Measurements from ENCODE around the gene KDM2A.

Gene KDM2A

DNA sequence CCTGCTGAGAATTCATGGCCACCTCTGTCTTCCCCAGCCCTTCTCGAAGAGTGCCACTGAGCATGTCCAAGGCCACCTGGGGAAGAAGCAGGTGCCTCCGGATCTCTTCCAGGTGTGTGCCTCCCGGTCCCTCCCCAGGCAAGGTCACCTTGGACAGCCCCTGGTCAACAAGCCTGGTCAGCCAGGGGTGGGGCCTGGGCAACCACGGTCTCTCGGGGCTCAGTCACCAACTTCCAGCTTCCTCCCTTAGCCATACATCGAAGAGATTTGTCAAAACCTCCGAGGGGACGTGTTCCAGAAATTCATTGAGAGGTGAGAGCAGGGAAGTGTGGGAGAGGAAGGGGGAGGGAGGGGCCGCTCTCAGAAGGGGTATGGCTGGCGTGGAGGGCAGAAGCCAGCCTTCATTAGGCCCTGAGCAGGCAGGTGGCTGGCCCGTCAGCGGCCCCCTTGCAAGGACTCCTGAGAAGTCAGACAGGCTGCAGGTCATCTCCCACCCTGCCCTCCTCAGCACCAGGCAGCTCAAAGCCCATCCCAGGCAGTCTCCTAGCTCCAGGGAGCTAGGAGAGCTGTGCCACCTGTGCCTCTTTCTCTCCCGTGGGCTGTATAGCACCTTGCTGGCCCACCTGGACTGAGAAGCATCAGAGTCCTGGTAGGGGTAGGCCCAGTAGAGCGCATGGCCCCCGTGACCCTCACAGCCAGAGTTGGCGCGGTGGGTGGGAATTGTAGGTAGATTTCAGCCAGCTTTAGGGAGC lies 160.7 kb downstream of the KDM2A start:
- Mint-ChIP-seq H3K9me3 (no peaks in the 10 kb centered on the region), H3K4me3 (no peak overlapping the region), H3K36me3 (ENCODE audit: low read depth) (peaks cover 98% of the 10 kb centered on the region)

DNA sequence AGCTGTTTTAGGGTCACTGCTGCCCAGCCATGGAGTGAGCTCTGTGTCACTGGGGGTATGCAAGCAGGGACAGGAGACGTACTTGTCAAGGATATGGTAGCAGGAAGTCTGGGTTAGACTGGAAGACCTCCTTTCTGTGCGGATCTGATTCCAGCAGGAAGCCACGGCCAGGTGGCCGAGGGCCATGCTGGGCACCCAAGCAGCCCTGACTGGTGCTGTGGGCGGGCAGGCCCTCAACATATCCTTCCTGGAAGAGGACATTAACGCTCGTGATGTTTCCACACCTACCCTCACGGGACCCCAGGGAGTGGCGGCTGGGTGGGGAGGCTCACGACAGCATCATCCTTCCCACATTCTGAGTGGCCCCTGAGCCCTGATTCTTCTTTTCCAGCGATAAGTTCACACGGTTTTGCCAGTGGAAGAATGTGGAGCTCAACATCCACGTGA lies 161.3 kb downstream of the KDM2A start:
- Mint-ChIP-seq H3K36me3 (ENCODE audit: low read depth) (peaks cover 97% of the 10 kb centered on the region), H3K4me3 (no peak overlapping the region), H3K27ac (peak overlapping the region; percentile 89), H3K9me3 (no peaks in the 10 kb centered on the region), H3K27me3 (no peaks in the 10 kb centered on the region), H3K4me1 (ENCODE audit: low read depth) (peaks cover 62% of the 10 kb centered on the region)
- DNase-seq = no peak

More for the DNA sequence above, 160.7 kb downstream of the KDM2A start:
- Mint-ChIP-seq H3K27me3 (no peaks in the 10 kb centered on the region), H3K27ac (peak overlapping the region; percentile 99), H3K4me1 (ENCODE audit: low read depth) (peaks cover 64% of the 10 kb centered on the region)
- no peak for DNase-seq

DNA sequence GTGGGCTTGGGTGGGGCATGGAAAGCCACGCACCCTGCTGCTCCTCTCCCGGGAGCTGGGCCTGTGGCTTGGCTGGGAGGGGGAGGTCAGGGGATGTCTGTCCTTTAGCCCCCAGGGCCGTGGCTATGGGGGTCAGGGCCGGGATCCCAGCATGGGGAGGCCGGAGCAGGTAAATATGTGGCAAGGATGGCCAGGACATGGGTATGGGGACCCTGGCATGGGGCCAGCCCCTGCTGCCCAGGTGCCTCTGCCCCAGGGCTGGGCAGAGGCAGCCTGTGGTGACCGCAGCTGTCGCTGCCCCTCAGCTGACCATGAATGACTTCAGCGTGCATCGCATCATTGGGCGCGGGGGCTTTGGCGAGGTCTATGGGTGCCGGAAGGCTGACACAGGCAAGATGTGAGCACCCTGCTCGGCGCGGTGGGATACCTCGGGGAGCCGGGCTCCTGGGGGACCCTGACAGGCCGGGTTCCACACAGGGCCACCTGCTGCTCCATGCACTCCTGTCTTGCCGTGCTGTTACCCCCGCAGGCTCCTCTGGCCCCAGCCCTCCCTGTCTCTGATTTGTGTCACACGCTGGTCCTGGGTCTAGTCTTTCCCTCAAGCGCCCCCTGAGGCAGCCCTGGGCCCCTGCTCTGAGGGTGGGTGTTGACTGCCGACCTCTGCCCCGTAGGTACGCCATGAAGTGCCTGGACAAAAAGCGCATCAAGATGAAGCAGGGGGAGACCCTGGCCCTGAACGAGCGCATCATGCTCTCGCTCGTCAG lies 161.9 kb downstream of the KDM2A start:
- peak overlapping the region; percentile 89 for H3K27ac Mint-ChIP-seq
- no peak for DNase-seq
- peaks cover 97% of the 10 kb centered on the region for H3K36me3 Mint-ChIP-seq (ENCODE audit: low read depth)
- no peaks in the 10 kb centered on the region for H3K27me3 Mint-ChIP-seq
- no peak overlapping the region for H3K4me3 Mint-ChIP-seq
- H3K4me1 Mint-ChIP-seq (ENCODE audit: low read depth) = peaks cover 61% of the 10 kb centered on the region
- no peaks in the 10 kb centered on the region for H3K9me3 Mint-ChIP-seq

DNA sequence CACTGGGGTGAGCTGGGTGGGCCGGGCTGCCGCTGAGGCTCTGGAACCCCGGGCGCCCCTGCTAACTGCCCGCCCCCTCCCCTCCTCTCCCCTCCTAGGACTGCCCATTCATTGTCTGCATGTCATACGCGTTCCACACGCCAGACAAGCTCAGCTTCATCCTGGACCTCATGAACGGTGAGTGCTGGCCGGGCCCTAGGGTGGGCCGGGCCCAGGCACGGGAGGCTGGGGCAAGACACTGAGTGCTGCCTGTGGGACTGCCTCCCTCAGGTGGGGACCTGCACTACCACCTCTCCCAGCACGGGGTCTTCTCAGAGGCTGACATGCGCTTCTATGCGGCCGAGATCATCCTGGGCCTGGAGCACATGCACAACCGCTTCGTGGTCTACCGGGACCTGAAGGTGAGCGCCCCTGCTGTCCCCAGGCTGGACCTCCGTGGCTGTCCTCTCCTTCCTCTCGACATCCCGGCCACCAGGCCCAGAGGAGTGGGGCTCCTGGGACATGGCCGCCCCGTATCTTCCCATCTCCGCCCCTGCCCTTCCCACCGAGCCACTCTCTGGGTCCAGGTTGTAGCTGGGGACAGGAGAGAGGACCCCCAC lies 162.6 kb downstream of the KDM2A start:
- no peaks in the 10 kb centered on the region for H3K9me3 Mint-ChIP-seq
- peak overlapping the region; percentile 75 for H3K27ac Mint-ChIP-seq
- H3K36me3 Mint-ChIP-seq (ENCODE audit: low read depth) = peaks cover 95% of the 10 kb centered on the region

DNA sequence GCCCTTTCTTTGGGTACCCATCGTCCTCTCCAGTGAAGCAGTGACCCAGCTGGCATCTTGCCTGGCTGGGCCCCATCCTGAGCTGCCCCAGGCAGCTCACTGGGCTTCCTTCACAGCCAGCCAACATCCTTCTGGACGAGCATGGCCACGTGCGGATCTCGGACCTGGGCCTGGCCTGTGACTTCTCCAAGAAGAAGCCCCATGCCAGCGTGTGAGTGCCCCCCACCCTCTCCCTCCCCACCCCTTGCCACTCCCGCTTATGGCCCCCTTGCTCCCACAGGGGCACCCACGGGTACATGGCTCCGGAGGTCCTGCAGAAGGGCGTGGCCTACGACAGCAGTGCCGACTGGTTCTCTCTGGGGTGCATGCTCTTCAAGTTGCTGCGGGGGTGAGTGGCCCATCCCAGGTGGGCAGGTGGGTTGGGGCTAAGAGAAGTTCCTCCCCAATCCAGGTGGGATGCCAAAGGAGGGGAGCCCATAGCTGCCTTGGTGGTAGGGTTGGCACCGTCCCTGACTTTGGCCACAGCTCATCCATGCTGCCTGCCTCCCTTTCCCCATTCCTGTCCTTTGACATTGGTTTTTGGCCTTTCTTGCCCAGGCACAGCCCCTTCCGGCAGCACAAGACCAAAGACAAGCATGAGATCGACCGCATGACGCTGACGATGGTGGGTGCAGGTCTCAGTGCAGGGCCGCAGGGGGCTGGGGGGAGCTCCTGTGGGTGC lies 163.3 kb downstream of the KDM2A start:
- Mint-ChIP-seq H3K9me3 (no peaks in the 10 kb centered on the region), H3K27ac (peak overlapping the region; percentile 82), H3K4me3 (no peak overlapping the region), H3K4me1 (ENCODE audit: low read depth) (peaks cover 59% of the 10 kb centered on the region), H3K27me3 (no peaks in the 10 kb centered on the region), H3K36me3 (ENCODE audit: low read depth) (peaks cover 95% of the 10 kb centered on the region)
- DNase-seq = no peak

More for the DNA sequence above, 162.6 kb downstream of the KDM2A start:
- no peak for DNase-seq
- Mint-ChIP-seq H3K4me3 (no peak overlapping the region), H3K4me1 (ENCODE audit: low read depth) (peaks cover 59% of the 10 kb centered on the region), H3K27me3 (no peaks in the 10 kb centered on the region)

DNA sequence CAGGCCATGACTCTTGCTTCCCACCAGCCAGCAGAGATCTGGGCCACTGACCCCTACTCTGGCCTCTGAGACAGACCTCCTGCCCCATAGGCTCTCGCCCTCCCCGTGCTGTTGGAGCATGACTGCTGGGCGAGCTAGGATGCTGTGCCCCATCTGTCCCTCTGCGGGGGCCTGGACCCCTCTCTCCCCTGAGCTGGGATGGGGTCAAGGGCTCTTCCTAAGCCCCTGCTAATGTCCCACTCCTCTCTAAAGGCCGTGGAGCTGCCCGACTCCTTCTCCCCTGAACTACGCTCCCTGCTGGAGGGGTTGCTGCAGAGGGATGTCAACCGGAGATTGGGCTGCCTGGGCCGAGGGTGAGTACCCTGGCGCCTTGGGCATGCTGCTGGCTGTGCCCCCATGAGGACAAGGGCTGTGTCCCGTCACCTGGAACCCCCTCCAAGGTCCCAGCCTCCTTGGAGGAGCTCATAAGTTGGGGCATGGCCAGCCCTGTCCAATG lies 163.9 kb downstream of the KDM2A start:
- Mint-ChIP-seq H3K4me1 (ENCODE audit: low read depth) (peaks cover 59% of the 10 kb centered on the region), H3K36me3 (ENCODE audit: low read depth) (peaks cover 96% of the 10 kb centered on the region), H3K27me3 (no peaks in the 10 kb centered on the region), H3K4me3 (no peak overlapping the region), H3K9me3 (no peaks in the 10 kb centered on the region), H3K27ac (peak overlapping the region; percentile 82)
- DNase-seq = no peak

DNA sequence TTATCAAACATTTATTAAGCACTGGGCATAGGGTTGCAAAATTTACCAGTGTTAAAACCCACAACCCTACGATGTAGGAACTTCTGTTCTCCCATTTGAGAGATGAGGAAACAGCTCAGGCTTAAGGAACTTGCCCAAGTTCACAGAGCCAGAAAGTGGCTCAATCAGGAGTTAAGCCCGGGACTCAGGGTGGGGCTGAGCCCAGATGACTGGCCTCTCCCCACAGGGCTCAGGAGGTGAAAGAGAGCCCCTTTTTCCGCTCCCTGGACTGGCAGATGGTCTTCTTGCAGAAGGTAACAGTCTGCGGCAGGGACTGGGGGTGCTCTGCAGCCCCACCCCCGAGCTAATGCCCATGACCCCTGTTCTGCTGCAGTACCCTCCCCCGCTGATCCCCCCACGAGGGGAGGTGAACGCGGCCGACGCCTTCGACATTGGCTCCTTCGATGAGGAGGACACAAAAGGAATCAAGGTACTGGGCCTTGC lies 164.5 kb downstream of the KDM2A start:
- peaks cover 57% of the 10 kb centered on the region for H3K4me1 Mint-ChIP-seq (ENCODE audit: low read depth)
- H3K9me3 Mint-ChIP-seq = no peaks in the 10 kb centered on the region
- peak overlapping the region; percentile 82 for H3K27ac Mint-ChIP-seq
- H3K4me3 Mint-ChIP-seq = no peak overlapping the region
- DNase-seq = no peak
- no peaks in the 10 kb centered on the region for H3K27me3 Mint-ChIP-seq
- H3K36me3 Mint-ChIP-seq (ENCODE audit: low read depth) = peaks cover 93% of the 10 kb centered on the region

DNA sequence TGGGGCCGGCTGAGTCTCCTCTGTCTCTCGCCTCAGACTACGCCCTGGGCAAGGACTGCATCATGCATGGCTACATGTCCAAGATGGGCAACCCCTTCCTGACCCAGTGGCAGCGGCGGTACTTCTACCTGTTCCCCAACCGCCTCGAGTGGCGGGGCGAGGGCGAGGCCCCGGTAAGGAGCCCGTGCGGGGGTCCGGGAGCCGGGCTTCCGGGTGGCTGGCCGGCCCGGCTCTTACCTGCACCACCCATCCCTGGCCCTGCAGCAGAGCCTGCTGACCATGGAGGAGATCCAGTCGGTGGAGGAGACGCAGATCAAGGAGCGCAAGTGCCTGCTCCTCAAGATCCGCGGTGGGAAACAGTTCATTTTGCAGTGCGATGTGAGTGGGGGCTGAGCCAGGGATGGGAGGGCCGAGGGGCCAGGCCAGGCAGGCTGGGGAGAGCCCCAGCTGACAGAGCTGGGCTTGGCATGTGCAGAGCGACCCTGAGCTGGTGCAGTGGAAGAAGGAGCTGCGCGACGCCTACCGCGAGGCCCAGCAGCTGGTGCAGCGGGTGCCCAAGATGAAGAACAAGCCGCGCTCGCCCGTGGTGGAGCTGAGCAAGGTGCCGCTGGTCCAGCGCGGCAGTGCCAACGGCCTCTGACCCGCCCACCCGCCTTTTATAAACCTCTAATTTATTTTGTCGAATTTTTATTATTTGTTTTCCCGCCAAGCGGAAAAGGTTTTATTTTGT lies 165.9 kb downstream of the KDM2A start:
- no peak for DNase-seq
- Mint-ChIP-seq H3K36me3 (ENCODE audit: low read depth) (peaks cover 84% of the 10 kb centered on the region), H3K27me3 (no peaks in the 10 kb centered on the region), H3K27ac (peak overlapping the region; percentile 76), H3K4me3 (no peak overlapping the region), H3K4me1 (ENCODE audit: low read depth) (peaks cover 48% of the 10 kb centered on the region), H3K9me3 (no peaks in the 10 kb centered on the region)

DNA sequence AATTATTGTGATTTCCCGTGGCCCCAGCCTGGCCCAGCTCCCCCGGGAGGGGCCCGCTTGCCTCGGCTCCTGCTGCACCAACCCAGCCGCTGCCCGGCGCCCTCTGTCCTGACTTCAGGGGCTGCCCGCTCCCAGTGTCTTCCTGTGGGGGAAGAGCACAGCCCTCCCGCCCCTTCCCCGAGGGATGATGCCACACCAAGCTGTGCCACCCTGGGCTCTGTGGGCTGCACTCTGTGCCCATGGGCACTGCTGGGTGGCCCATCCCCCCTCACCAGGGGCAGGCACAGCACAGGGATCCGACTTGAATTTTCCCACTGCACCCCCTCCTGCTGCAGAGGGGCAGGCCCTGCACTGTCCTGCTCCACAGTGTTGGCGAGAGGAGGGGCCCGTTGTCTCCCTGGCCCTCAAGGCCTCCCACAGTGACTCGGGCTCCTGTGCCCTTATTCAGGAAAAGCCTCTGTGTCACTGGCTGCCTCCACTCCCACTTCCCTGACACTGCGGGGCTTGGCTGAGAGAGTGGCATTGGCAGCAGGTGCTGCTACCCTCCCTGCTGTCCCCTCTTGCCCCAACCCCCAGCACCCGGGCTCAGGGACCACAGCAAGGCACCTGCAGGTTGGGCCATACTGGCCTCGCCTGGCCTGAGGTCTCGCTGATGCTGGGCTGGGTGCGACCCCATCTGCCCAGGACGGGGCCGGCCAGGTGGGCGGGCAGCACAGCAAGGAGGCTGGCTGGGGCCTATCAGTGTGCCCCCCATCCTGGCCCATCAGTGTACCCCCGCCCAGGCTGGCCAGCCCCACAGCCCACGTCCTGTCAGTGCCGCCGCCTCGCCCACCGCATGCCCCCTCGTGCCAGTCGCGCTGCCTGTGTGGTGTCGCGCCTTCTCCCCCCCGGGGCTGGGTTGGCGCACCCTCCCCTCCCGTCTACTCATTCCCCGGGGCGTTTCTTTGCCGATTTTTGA lies 166.8 kb downstream of the KDM2A start:
- Mint-ChIP-seq H3K27ac (peak overlapping the region; percentile 97), H3K36me3 (ENCODE audit: low read depth) (peaks cover 84% of the 10 kb centered on the region), H3K4me1 (ENCODE audit: low read depth) (peaks cover 52% of the 10 kb centered on the region), H3K27me3 (no peaks in the 10 kb centered on the region), H3K4me3 (no peak overlapping the region), H3K9me3 (no peaks in the 10 kb centered on the region)
- DNase-seq = no peak

DNA sequence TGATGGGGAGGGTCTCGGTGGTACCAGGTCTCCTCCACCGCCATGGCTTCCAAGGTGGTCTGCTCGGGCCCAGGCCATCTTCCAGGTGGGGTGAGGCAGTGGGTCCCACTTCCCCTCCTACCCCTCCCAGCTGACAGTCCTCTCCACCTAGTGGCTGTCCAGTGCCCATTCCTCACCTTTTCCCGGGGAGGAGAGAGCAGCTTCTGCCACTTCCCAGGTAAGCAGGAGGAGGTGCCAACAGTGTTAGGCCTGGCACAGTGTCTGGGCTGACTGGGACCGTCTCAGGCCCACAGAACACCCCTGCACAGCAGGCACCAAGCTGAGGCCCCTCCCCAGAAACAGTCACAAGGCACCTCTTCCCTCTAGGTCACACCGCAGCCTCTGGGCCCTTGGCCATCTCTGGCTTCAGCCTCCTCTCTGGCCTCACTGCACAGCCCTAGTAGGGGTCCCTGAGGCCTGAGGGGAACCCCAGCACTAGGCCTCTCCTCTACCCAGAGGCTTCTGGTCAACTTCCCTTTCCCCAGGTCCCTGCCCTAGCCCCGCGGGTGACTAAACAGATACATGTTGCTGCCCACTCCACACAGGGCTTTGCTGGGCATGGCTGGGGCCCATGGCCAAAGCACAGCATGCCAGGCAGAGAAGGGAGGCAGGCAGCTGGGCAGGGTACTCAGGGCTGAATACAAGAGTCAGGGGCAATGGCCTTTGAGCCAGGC lies 167.7 kb downstream of the KDM2A start:
- Mint-ChIP-seq H3K27ac (peak overlapping the region; percentile 97), H3K4me1 (ENCODE audit: low read depth) (peaks cover 59% of the 10 kb centered on the region), H3K4me3 (peak overlapping the region; percentile 81), H3K9me3 (no peaks in the 10 kb centered on the region), H3K36me3 (ENCODE audit: low read depth) (peaks cover 84% of the 10 kb centered on the region), H3K27me3 (no peaks in the 10 kb centered on the region)
- peak; percentile 61 for DNase-seq

DNA sequence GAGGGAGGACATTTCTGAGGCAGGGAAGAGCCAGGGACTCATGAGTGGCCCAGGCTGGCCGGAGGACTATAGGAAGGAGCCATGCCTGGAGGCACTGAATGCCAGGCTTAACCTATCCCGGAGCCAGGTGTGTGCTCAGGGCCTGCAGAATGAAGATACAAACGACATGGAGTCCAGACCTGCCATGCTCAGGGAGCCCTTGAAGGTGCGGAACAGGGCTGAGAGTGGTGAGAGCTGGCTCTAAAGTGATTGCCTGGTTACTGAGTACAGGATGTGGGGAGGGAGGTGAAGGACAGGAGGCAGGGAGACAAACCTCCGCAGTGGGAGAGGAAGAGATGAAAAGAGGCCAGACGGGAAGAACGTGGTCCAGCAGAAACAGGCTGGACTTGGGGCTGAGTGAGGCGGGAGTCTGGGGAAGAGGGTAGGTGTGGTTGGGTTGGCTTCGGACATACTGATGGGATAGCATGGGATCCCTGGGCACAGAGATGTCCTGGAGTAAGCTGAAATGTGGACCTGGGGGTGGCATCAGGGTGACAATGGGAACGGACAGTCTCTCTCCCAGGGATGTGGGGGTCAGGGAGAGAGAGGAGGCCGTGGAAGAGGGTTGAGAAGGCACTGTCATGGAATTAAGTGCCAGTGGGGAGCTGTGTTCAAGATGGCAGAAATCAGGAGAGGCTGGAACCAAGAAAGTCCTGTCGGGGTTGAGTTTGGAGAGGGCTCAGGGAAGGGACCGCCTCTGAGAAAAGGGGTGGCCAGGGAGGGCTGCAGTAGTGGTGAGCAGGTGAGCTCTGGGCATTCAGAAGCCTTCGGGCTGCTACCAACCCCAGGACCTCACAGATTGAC lies 168.5 kb downstream of the KDM2A start:
- Mint-ChIP-seq H3K4me1 (ENCODE audit: low read depth) (peaks cover 63% of the 10 kb centered on the region), H3K9me3 (no peaks in the 10 kb centered on the region), H3K27me3 (no peaks in the 10 kb centered on the region), H3K36me3 (ENCODE audit: low read depth) (peaks cover 85% of the 10 kb centered on the region), H3K27ac (peak overlapping the region; percentile 97), H3K4me3 (peak overlapping the region; percentile 81)
- DNase-seq = peak; percentile 60

DNA sequence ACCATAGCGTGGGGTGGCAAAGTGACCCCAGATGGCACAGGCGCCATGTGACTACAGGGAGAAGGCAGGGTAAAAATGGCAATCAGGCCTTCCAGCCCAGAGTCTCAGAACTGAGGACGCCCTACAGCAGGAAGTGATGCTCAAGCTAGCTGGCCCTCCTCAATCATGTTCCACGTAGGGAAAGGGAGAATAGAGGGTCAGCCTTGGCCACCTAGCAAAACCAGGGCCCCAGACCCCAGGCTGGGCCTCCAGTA lies 169.1 kb downstream of the KDM2A start:
- H3K27me3 Mint-ChIP-seq = no peaks in the 10 kb centered on the region
- H3K4me1 Mint-ChIP-seq (ENCODE audit: low read depth) = peaks cover 68% of the 10 kb centered on the region
- peak overlapping the region; percentile 81 for H3K4me3 Mint-ChIP-seq
- H3K36me3 Mint-ChIP-seq (ENCODE audit: low read depth) = peaks cover 85% of the 10 kb centered on the region
- DNase-seq = no peak
- no peaks in the 10 kb centered on the region for H3K9me3 Mint-ChIP-seq
- peak overlapping the region; percentile 97 for H3K27ac Mint-ChIP-seq

Data from activated T-cell treated with anti-CD3 and anti-CD28 coated beads, Interleukin-2, amount 50 U/mL, for 24 hours (primary cell).